H9 (cell line): ENCODE data around the gene DCN. TPM values are rescaled to one million over a fixed set of nuclear protein-coding genes. Genes with fewer than 3 reads are reported as not detected.

Experiments
- DNase-seq: peaks from one replicate; pipeline ENCODE4 v3.0.0-alpha.2; 2017
- H2AFZ ChIP-seq: one replicate; pipeline ENCODE4 v1.6.1; 2013; ENCODE audit warnings: mild to moderate bottlenecking, low read length, control low read depth, moderate library complexity
- H2AK5ac ChIP-seq: 2 replicates; pipeline ENCODE4 v1.6.1; 2013; ENCODE audit warnings: low read length, control low read depth, mixed read lengths; ENCODE audit not compliant: insufficient read length
- H2BK120ac ChIP-seq: one replicate; pipeline ENCODE4 v1.6.1; 2013; ENCODE audit warnings: low read depth, mild to moderate bottlenecking, low read length, control low read depth, inconsistent platforms; ENCODE audit not compliant: poor library complexity, severe bottlenecking
- H2BK12ac ChIP-seq: 2 replicates; pipeline ENCODE4 v1.6.1; 2013; ENCODE audit warnings: low read length, control low read depth, mixed read lengths, low read depth; ENCODE audit not compliant: insufficient read length
- H2BK15ac ChIP-seq: 2 replicates; pipeline ENCODE4 v1.6.1; 2013; ENCODE audit warnings: low read depth, low read length, control low read depth
- H2BK20ac ChIP-seq: one replicate; pipeline ENCODE4 v1.6.1; 2013; ENCODE audit warnings: low read depth, mild to moderate bottlenecking, low read length, control low read depth, inconsistent platforms; ENCODE audit not compliant: poor library complexity, severe bottlenecking
- H2BK5ac ChIP-seq: 2 replicates; pipeline ENCODE4 v1.6.1; 2013; ENCODE audit warnings: low read length, control low read depth, mixed read lengths; ENCODE audit not compliant: insufficient read length
- H3K14ac ChIP-seq: 2 replicates; pipeline ENCODE4 v1.6.1; 2013; ENCODE audit warnings: low read length, control low read depth; ENCODE audit not compliant: insufficient read depth
- H3K18ac ChIP-seq: 2 replicates; pipeline ENCODE4 v1.6.1; 2013; ENCODE audit warnings: low read depth, mild to moderate bottlenecking, mixed read lengths, low read length, control low read depth; ENCODE audit not compliant: insufficient read length
- H3K23ac ChIP-seq: 2 replicates; pipeline ENCODE4 v1.6.1; 2013; ENCODE audit warnings: low read length, control low read depth, mixed read lengths, low read depth; ENCODE audit not compliant: insufficient read length
- H3K23me2 ChIP-seq: 2 replicates; pipeline ENCODE4 v1.6.1; 2013; ENCODE audit warnings: low read depth, mild to moderate bottlenecking, mixed read lengths, low read length, control low read depth; ENCODE audit not compliant: insufficient read length, poor library complexity, severe bottlenecking
- H3K27ac ChIP-seq: 2 replicates; pipeline ENCODE4 v1.5.1; 2013; ENCODE audit warnings: low read length, control low read depth, mixed read lengths, low read depth; ENCODE audit not compliant: insufficient read length
- H3K27me3 ChIP-seq: 2 replicates; pipeline ENCODE4 v1.6.1; 2013; ENCODE audit warnings: low read length, control low read depth, inconsistent platforms; ENCODE audit not compliant: insufficient read depth
- H3K4ac ChIP-seq: 2 replicates; pipeline ENCODE4 v1.6.1; 2013; ENCODE audit warnings: low read depth, mild to moderate bottlenecking, control low read depth, inconsistent platforms, low read length, moderate library complexity
- H3K4me1 ChIP-seq: 2 replicates; pipeline ENCODE4 v1.6.1; 2013; ENCODE audit warnings: low read length, control low read depth, inconsistent platforms; ENCODE audit not compliant: insufficient read depth
- H3K4me2 ChIP-seq: 2 replicates; pipeline ENCODE4 v1.6.1; 2013; ENCODE audit warnings: low read length, control low read depth, mixed read lengths; ENCODE audit not compliant: insufficient read length, insufficient read depth
- H3K56ac ChIP-seq: 2 replicates; pipeline ENCODE4 v1.6.1; 2013; ENCODE audit warnings: low read depth, mild to moderate bottlenecking, mixed read lengths, low read length, control low read depth; ENCODE audit not compliant: insufficient read length
- H3K79me1 ChIP-seq: 2 replicates; pipeline ENCODE4 v1.6.1; 2013; ENCODE audit warnings: low read depth, mild to moderate bottlenecking, moderate library complexity, low read length, control low read depth, inconsistent platforms; ENCODE audit not compliant: insufficient read depth, poor library complexity, severe bottlenecking
- H3K79me2 ChIP-seq: 2 replicates; pipeline ENCODE4 v1.6.1; 2013; ENCODE audit warnings: low read length, control low read depth, inconsistent platforms; ENCODE audit not compliant: insufficient read depth
- H3K9ac ChIP-seq: 2 replicates; pipeline ENCODE4 v1.6.1; 2013; ENCODE audit warnings: low read length, control low read depth, mixed read lengths; ENCODE audit not compliant: insufficient read length; ENCODE audit errors: extremely low read depth
- H3K9me3 ChIP-seq: one replicate; pipeline ENCODE4 v1.6.1; 2013; ENCODE audit warnings: low read depth, low read length, inconsistent platforms; ENCODE audit not compliant: control insufficient read depth
- H3T11ph ChIP-seq: one replicate; pipeline ENCODE4 v1.6.1; 2013; ENCODE audit warnings: mild to moderate bottlenecking, low read length, control low read depth, inconsistent platforms
- H4K20me1 ChIP-seq: one replicate; pipeline ENCODE4 v1.6.1; 2013; ENCODE audit not compliant: control insufficient read depth, insufficient read length, insufficient read depth
- H4K5ac ChIP-seq: 2 replicates; pipeline ENCODE4 v1.6.1; 2013; ENCODE audit warnings: low read depth, mild to moderate bottlenecking, mixed read lengths, low read length, control low read depth; ENCODE audit not compliant: insufficient read length
- H4K8ac ChIP-seq: replicated peaks from 2 replicates; pipeline ENCODE4 v1.6.1; 2013; ENCODE audit warnings: low read length, control low read depth, mixed read lengths, low read depth; ENCODE audit not compliant: insufficient read length
- H4K91ac ChIP-seq: 2 replicates; pipeline ENCODE4 v1.6.1; 2013; ENCODE audit warnings: low read depth, mild to moderate bottlenecking, moderate library complexity, mixed read lengths, low read length, control low read depth; ENCODE audit not compliant: insufficient read length
- H3K27ac Mint-ChIP-seq, 3 experiments: 2 replicates in 2 of 3; 3 replicates in 1 of 3; pipeline ENCODE4 v1.8.0; 2020 to 2021; ENCODE audit warnings: mixed read lengths in 3 of 3, mild to moderate bottlenecking in 1 of 3, moderate library complexity in 1 of 3
- H3K27me3 Mint-ChIP-seq: 2 replicates; pipeline ENCODE4 v1.8.0; 2021; ENCODE audit warnings: low read depth, mild to moderate bottlenecking, moderate library complexity, mixed read lengths
- H3K36me3 Mint-ChIP-seq, 3 experiments: 2 replicates in 2 of 3; 3 replicates in 1 of 3; pipeline ENCODE4 v1.8.0; 2020 to 2021; ENCODE audit warnings: low read depth in 3 of 3, mixed read lengths in 3 of 3; ENCODE audit not compliant: insufficient read depth in 1 of 3
- H3K4me1 Mint-ChIP-seq, 2 experiments: 2 replicates each; pipeline ENCODE4 v1.8.0; 2020; ENCODE audit warnings: mixed read lengths in 2 of 2
- H3K4me3 Mint-ChIP-seq, 2 experiments: 2 replicates in 1 of 2; 3 replicates in 1 of 2; pipeline ENCODE4 v1.8.0; 2020 to 2021; ENCODE audit warnings: mild to moderate bottlenecking in 2 of 2, mixed read lengths in 2 of 2, moderate library complexity in 1 of 2
- H3K9me3 Mint-ChIP-seq, 2 experiments: 2 replicates in 1 of 2; 3 replicates in 1 of 2; pipeline ENCODE4 v1.8.0; 2020; ENCODE audit warnings: mild to moderate bottlenecking in 2 of 2, mixed read lengths in 2 of 2, moderate library complexity in 1 of 2
- CTCF ChIP-seq: fragments of 200-600 bp; sonication (generic); conservative IDR thresholded peaks from 3 replicates; pipeline ENCODE4 v1.8.0; 2021; ENCODE audit warnings: antibody characterized with exemption, mild to moderate bottlenecking
- WGBS: extraction: QIAGEN DNeasy Blood & Tissue Kit; methylation state at CpG from one replicate; pipeline ENCODE4 v1.1.7; 2013; ENCODE audit warnings: missing lambda C conversion rate, low lambda C conversion rate, mixed read lengths; ENCODE audit not compliant: insufficient read length; ENCODE audit errors: extremely low coverage; 5-methylcytosine and 5-hydroxymethylcytosine counted together
- total RNA-seq: library from RNA; stranded (reverse); gene quantifications from 2 replicates; pipeline ENCODE4 v1.2.1, GENCODE V29; 2021

The DCN gene
- total RNA-seq, 1 experiment from 2014 or later, result not detected

DNA sequence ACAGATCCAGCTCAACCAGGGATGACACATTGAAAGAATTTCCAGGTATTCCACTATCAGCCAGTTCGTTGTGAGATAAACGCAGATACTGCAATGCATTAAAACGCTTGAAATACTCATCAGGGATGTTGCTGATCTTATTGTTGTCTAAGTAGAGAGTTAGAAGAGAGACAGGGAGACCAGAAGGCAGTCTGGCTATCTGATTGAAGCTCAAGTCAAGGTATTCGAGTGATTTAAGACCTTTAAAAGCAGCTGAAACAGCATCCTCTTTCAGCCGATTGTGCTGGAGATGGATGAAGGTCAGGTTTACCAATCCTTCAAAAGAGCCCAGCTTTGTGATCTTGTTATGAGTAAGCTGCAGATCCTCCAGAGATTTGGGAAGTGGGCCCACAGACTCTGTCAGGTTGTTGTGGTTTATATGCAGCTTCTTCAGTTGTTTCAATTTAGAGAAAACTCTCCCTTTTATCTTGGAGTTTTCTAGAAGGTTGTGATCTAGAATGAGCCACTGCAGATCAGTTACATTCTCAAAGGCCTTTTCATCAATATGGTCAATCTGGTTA is 74.3 kb downstream of the DCN start:
- Mint-ChIP-seq H3K36me3 (no peaks in the 10 kb centered on the region), H3K4me1 (peaks cover 2 to 5% of the 10 kb centered on the region in 2 experiments), H3K9me3 (no peaks in the 10 kb centered on the region; a peak in 1 of 5 replicates), H3K27ac (no peak overlapping the region), H3K4me3 (no peak overlapping the region), H3K27me3 (peaks cover 2% of the 10 kb centered on the region; the same call in 1 of the 2 replicates)
- H4K8ac ChIP-seq, result no peak overlapping the region
- H2AFZ ChIP-seq, result no peak overlapping the region
- no peak overlapping the region for H3K4me2 ChIP-seq
- H2AK5ac ChIP-seq, result no peak overlapping the region
- H2BK5ac ChIP-seq, result no peak overlapping the region
- no peak for TF ChIP-seq CTCF
- no peak for DNase-seq
- H3K27me3 ChIP-seq, result no peaks in the 10 kb centered on the region
- no peak overlapping the region for H2BK20ac ChIP-seq
- H4K5ac ChIP-seq, result no peak overlapping the region
- H4K91ac ChIP-seq, result no peak overlapping the region
- no CpG with 5 or more reads among the region's 5 CpGs for WGBS
- H3K23ac ChIP-seq, result no peak overlapping the region
- H3K14ac ChIP-seq, result no peak overlapping the region
- H3K79me2 ChIP-seq, result no peaks in the 10 kb centered on the region
- no peaks in the 10 kb centered on the region for H4K20me1 ChIP-seq
- H2BK120ac ChIP-seq, result no peak overlapping the region
- no peak overlapping the region for H3K18ac ChIP-seq
- no peak overlapping the region for H3K4ac ChIP-seq
- H3K4me1 ChIP-seq, result no peaks in the 10 kb centered on the region
- no peak overlapping the region for H3K56ac ChIP-seq
- H3K9me3 ChIP-seq, result no peaks in the 10 kb centered on the region
- no peak overlapping the region for H3K27ac ChIP-seq
- H3K79me1 ChIP-seq, result no peaks in the 10 kb centered on the region
- no peak overlapping the region for H2BK15ac ChIP-seq
- H2BK12ac ChIP-seq, result no peak overlapping the region
- H3K23me2 ChIP-seq, result no peaks in the 10 kb centered on the region
- no peak overlapping the region for H3K9ac ChIP-seq
- no peak overlapping the region for H3T11ph ChIP-seq
